SJCRH30 (cell line): ENCODE measurements around the gene PADI1. TPM values are rescaled to one million over a fixed set of nuclear protein-coding genes. Genes with fewer than 3 reads are reported as not detected.

Experiments used
- DNase-seq, 2 experiments: peaks; one replicate each; pipeline ENCODE4 v3.0.0-alpha.2; 2015 to 2020
- H3K27ac ChIP-seq: fragments of 250-450 bp; sonication (Bioruptor Pico); 2 replicates; pipeline ENCODE4 v1.5.1; 2020; ENCODE audit warnings: mild to moderate bottlenecking, moderate library complexity
- H3K27me3 ChIP-seq: fragments of 250-450 bp; sonication (Bioruptor Pico); 2 replicates; pipeline ENCODE4 v1.5.1; 2020; ENCODE audit warnings: mild to moderate bottlenecking, moderate library complexity
- H3K36me3 ChIP-seq: fragments of 250-450 bp; sonication (Bioruptor Pico); 2 replicates; pipeline ENCODE4 v1.5.1; 2020; ENCODE audit warnings: mild to moderate bottlenecking, moderate library complexity
- H3K4me1 ChIP-seq: fragments of 250-450 bp; sonication (Bioruptor Pico); 2 replicates; pipeline ENCODE4 v1.5.1; 2020; ENCODE audit warnings: mild to moderate bottlenecking, moderate library complexity
- H3K4me3 ChIP-seq: fragments of 250-450 bp; sonication (Bioruptor Pico); 2 replicates; pipeline ENCODE4 v1.5.1; 2020; ENCODE audit warnings: mild to moderate bottlenecking, moderate library complexity
- H3K9me3 ChIP-seq: fragments of 250-450 bp; sonication (Bioruptor Pico); replicated peaks from 2 replicates; pipeline ENCODE4 v1.5.1; 2020; ENCODE audit warnings: mild to moderate bottlenecking, moderate library complexity
- total RNA-seq: library from RNA; depleted of rRNA; stranded (reverse); fragments of >200 nt; shearing (Covaris generic); gene quantifications from 2 replicates; pipeline ENCODE4 v1.2.3, GENCODE V29; 2014

Gene PADI1
- total RNA-seq, 1 experiment from 2014 or later, result 0.06 TPM

DNA sequence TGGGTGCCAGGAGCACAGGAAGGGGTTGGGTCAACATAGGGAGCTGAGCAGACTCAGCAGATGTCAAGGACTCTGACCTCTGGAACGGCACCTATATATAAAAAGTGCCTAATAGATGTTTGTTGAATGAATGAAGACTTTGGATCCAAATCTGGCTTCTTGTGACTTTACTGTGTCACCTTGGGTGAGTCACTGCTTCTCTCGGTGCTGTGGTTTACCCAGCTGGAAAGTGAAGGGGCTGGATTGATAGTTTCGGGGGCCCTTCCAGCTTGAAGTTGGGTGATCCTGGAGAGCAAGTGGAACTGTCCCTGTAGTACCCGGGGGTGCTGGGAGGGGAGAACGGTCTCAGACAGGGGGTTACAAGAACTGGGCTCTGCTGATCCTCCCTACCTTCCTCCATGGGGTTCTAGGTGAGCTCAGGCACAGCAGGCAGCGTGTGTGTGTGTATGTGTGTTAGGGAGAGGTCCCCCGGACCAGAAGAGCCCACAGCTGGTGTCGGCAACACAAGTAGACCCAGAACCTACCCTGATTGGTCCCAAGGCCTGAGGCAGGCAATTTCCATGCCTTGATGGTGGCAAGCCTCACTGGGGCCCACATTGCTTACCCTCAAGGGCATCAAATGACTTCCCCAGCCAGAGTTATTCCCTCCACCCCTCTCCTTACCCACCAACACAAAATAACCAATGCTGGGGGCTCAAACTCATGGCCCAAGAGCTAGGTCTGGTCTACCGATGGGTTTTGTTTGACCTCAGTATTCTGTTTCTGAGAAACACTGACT is 5.5 kb upstream of the PADI1 start:
- Histone ChIP-seq H3K4me1 (peaks cover 15% of the 10 kb centered on the region), H3K27ac (no peak overlapping the region), H3K4me3 (no peak overlapping the region), H3K9me3 (no peaks in the 10 kb centered on the region), H3K36me3 (no peaks in the 10 kb centered on the region), H3K27me3 (peaks cover 12% of the 10 kb centered on the region; the same call in 1 of the 2 replicates)
- DNase-seq, result peak in 1 of 2 experiments; percentile 0

DNA sequence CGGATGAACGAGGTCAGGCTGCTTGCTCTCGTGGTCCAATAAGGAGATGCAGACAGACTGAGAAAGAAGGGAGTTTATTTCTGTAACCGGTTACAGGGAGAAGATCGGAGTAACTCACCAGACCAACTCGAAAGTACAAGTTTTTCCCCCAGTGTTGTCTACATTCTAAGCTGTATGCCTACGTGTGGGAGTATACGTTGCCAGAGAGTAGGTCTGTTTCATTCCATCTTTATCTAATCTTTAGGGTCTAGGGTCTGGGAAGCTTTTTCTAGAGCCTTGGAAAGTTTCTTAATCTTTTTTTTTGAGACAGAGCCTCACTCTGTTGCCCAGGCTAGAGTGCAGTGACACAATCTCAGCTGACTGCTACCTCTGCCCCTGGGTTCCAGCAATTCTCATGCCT is 4.7 kb upstream of the PADI1 start:
- Histone ChIP-seq H3K9me3 (no peaks in the 10 kb centered on the region), H3K4me3 (no peak overlapping the region), H3K27me3 (peaks cover 12% of the 10 kb centered on the region; the same call in 1 of the 2 replicates), H3K27ac (no peak overlapping the region), H3K4me1 (peaks cover 9% of the 10 kb centered on the region; the same call in 1 of the 2 replicates), H3K36me3 (no peaks in the 10 kb centered on the region)
- no peak for DNase-seq

DNA sequence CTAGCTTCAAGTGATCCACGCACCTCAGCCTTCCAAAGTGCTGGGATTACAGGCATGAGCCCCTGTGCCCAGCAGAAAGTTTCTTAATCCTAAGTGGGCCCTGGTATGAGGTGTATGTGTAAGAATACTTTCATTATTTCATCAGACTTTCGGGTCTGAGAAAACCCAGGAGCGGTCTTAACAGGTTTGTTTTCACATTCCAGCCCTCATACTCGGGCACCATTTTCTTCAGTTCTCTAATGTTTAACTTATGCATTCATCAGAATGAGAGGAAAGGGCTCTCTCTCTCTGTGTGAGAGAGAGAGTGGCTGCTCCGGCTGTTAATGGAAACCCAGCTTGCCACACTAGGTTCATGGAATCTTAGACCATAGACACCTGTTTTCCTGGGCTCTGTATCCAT is 4.2 kb upstream of the PADI1 start:
- DNase-seq, result no peak
- H3K4me3 ChIP-seq, result no peak overlapping the region
- H3K9me3 ChIP-seq, result no peaks in the 10 kb centered on the region
- no peak overlapping the region for H3K27ac ChIP-seq
- H3K4me1 ChIP-seq, result peaks cover 9% of the 10 kb centered on the region; the same call in 1 of the 2 replicates
- peaks cover 12% of the 10 kb centered on the region; the same call in 1 of the 2 replicates for H3K27me3 ChIP-seq
- H3K36me3 ChIP-seq, result no peaks in the 10 kb centered on the region

DNA sequence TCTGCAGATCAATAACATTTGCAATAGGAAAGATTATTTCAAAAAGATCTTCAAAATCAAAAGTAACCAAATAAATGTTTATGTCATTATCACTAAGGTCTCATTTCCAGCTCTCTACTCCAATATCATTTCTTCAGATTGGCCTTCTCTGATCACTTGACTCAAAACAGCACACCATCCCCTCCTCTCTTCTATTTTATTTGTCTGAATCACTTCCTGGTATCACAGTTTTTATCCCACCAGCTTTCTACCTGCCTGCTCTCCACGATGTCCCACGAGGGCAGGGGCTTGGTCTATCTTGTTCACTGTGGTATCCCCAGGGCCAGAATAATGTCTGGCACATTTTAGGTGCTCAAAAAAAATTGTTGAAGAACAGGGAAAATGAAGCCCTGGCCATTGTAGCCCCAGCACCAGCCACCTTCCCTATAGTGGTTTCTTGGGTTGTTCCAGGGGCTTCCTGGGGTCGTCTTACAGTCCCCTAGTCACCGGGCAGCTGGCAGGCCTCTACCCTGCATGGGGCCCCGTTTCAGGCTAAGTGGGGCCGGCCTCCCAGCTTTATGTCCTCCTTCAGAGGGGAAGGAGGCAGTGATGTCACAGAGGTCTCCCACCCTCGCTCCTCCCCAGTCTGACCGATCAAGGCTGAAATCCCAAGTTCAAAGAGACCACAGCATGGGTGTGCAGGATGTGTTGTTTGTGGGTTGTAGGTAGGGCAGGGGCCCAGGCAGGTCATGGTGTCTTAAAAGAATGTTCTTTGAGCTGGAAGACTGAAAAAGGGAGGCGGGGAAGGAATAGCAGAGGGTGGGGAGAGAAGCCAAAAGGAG is 3.5 kb upstream of the PADI1 start:
- Histone ChIP-seq H3K27ac (no peak overlapping the region), H3K9me3 (no peaks in the 10 kb centered on the region), H3K4me3 (no peak overlapping the region), H3K36me3 (no peaks in the 10 kb centered on the region), H3K27me3 (peaks cover 12% of the 10 kb centered on the region; the same call in 1 of the 2 replicates), H3K4me1 (peaks cover 9% of the 10 kb centered on the region; the same call in 1 of the 2 replicates)
- no peak for DNase-seq

DNA sequence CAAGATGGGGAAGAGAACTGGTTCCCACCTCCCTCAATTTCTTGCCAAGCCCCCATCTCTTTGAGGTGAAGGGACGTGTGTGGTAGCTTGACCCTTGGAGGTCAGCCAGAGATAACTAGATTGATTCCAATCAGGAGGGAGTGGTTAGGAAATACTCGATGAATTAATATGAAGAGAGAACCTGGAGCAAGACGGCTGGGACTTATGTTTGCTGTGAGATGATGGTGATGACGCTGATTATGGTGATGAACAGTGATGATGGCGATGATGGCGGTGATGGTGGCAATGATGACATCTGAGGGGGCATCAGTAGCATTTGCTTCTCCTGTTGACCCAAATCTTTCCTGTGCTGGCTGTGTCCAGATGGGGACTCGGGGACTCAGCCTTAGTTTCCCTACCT is 724 bp downstream of the PADI1 start:
- H3K9me3 ChIP-seq, result no peaks in the 10 kb centered on the region
- DNase-seq, result no peak
- no peaks in the 10 kb centered on the region for H3K27me3 ChIP-seq
- no peak overlapping the region for H3K4me3 ChIP-seq
- no peak overlapping the region for H3K27ac ChIP-seq
- H3K4me1 ChIP-seq, result peaks cover 36% of the 10 kb centered on the region
- H3K36me3 ChIP-seq, result no peaks in the 10 kb centered on the region

DNA sequence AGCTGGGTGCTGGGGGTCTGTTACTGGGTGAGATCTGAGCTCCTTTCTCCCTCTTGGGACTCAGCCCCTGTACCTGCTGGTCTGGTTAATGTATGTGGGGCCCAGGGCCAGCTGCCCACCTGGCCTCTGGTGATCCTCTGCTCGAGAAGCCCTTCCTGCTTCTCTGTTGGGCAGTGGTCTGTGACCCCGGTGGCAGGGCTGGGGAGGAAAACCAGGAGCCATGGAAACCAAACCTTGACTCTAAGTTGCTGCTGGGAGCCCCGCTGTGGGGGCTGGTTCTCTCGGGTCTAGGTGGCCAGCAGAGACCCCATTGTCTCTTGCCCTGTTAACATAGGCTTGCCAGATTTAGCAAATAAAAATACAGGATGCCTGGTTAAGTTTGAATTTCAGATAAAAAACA is 1.3 kb downstream of the PADI1 start:
- H3K27me3 ChIP-seq, result no peaks in the 10 kb centered on the region
- no peaks in the 10 kb centered on the region for H3K9me3 ChIP-seq
- DNase-seq, result no peak
- H3K4me1 ChIP-seq, result peaks cover 35% of the 10 kb centered on the region
- H3K27ac ChIP-seq, result no peak overlapping the region
- H3K4me3 ChIP-seq, result no peak overlapping the region
- no peaks in the 10 kb centered on the region for H3K36me3 ChIP-seq

DNA sequence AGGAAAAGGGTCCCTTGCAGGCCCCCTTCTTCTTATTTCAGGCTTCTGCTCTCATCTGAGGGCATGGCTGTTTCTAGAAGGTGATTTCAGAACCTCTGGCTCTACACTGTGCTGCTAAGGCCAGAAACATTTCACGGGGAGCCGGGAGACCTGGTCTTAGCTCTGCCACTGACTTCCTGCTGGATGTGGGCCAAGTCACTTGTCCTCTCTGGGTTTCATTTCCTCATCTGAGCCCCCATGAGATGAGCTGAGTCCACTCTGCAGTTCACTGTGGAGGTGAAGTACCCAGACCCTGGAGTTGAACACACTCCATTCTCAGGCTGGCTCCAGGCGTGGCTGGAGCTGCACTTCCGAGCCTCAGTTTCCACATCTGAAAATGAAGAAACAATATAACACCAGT is 2.1 kb downstream of the PADI1 start:
- Histone ChIP-seq H3K36me3 (no peaks in the 10 kb centered on the region), H3K9me3 (no peaks in the 10 kb centered on the region), H3K27me3 (no peaks in the 10 kb centered on the region), H3K4me1 (peaks cover 36% of the 10 kb centered on the region), H3K4me3 (no peak overlapping the region), H3K27ac (no peak overlapping the region)
- DNase-seq, result peak; percentile 36 to 61

DNA sequence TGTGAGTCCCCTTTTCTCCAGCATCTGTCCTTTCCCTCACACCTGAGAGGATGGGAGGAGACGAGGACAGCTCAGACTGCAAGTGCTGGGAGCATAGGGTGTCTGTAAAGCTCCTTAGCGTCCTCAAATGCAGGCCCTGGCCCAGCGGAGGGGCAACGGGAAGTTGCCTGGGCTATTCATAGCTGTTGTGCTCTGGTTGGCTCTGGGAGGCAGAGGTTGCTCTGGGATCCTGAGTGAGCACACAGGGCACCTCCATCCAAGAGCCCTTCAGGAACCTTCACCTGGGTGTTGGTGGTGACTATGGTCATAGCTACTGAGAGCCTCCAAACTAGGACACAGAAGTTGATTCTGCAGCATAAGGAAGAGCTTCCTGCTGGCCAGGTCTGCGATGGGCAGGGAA is 2.6 kb downstream of the PADI1 start:
- H3K27ac ChIP-seq, result no peak overlapping the region
- no peaks in the 10 kb centered on the region for H3K9me3 ChIP-seq
- DNase-seq, result no peak
- no peak overlapping the region for H3K4me3 ChIP-seq
- peaks cover 40% of the 10 kb centered on the region for H3K4me1 ChIP-seq
- no peaks in the 10 kb centered on the region for H3K27me3 ChIP-seq
- no peaks in the 10 kb centered on the region for H3K36me3 ChIP-seq

DNA sequence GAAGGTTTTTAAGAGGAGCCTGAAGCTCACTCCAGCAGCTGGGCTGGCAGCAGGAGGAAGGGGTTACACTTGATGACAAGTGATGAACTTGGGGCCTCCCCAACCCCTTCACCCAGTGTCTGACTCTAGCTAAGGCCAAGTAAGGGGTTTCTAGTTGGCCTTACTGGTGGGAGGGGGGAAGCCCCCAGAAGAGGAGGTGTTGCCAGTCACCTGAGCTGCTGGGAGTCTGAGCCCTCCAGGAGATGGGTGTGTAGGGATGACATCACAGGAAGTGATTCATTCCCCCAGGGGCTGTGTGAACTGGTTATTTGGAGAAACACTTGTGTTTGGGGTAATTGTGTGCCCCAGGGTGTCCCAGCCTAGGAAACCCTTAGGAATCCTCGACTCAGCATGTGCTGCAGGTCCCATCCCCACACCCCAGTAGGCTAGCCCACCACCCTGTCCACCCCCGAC is 3.1 kb downstream of the PADI1 start:
- H3K4me1 ChIP-seq, result peaks cover 42% of the 10 kb centered on the region
- H3K27ac ChIP-seq, result no peak overlapping the region
- no peaks in the 10 kb centered on the region for H3K27me3 ChIP-seq
- peak; percentile 80 to 81 for DNase-seq
- H3K9me3 ChIP-seq, result no peaks in the 10 kb centered on the region
- no peaks in the 10 kb centered on the region for H3K36me3 ChIP-seq
- H3K4me3 ChIP-seq, result no peak overlapping the region

DNA sequence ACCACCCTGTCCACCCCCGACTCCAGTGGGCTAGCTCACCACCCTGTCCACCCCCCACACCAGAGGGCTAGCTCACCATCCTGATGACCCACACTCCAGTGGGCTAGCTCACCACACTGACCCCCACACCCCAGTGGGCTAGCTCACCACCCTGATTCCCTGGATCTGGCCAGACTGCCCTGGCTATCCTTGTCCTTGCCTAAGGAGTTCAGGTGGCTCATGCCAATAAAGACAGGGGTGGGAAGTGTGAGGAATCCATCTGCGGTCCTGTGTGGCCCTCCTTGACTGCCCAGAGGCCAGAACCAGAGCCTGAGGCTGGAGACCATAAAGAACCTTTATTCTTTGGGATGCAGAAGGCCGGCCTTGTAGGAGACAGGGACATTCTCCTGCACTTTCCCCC is 3.6 kb downstream of the PADI1 start:
- Histone ChIP-seq H3K36me3 (no peaks in the 10 kb centered on the region), H3K4me3 (no peak overlapping the region), H3K27me3 (no peaks in the 10 kb centered on the region), H3K4me1 (peaks cover 46% of the 10 kb centered on the region), H3K27ac (no peak overlapping the region), H3K9me3 (no peaks in the 10 kb centered on the region)
- no peak for DNase-seq

DNA sequence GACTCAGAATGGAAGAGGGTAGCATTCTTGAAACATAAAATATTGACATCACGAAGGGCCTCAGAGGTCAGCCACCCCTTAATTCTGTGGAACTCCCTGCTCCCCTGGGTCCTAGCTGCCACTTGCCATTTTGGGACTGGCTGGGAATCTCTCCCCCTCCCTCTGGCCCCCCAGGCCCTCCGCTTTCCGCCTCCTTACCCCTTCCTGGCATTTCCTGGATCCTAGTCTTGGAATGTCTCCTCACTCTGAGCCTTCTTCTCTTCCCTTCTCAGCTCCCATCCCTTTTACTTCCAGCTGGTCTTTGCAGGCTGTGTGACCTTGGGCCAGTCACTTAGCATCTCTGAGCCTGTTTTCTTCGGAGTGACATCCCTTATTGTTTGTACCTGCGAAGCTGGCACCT is 4.5 kb downstream of the PADI1 start:
- Histone ChIP-seq H3K9me3 (no peaks in the 10 kb centered on the region), H3K4me3 (no peak overlapping the region), H3K36me3 (no peaks in the 10 kb centered on the region), H3K27me3 (no peaks in the 10 kb centered on the region), H3K4me1 (peaks cover 48% of the 10 kb centered on the region), H3K27ac (no peak overlapping the region)
- DNase-seq, result no peak

DNA sequence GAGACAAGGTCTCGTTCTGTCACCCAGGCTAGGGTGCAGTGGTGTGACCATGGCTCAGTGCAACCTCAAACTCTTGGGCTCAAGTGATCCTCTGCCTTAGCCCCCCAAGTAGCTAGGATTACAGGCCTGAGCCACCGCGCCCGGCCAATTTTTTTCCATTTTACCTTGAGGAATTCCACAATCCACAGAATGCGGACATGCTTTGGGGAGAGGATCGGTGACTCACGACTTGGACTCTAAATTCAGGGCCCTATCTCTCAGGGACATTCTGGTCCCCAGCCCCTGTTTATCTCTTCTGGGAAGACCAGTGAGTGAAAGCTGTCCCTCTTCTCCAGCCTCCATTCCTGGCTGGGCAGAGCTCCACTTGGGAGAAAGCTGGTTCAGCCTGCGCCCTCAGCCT is 5.2 kb downstream of the PADI1 start:
- peaks cover 48% of the 10 kb centered on the region for H3K4me1 ChIP-seq

DNA sequence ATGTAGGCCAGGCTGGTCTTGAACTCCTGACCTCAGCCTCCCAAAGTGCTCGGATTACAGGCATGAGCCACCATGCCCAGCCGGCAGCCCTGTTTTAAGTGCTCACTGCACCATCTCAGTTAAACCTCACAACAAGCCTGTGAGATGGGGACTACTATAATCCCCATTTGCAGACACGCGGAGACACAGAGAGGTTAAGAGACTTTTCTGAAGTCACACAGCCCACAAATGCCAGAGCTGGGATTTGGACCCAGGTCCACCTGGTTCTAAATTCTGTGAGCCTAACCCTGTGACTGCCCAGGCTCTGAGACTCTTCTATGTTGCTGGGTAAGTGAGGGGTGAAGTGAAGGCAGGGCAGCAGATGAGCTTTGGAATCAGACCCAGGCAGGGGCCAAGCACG is 6.4 kb downstream of the PADI1 start:
- H3K4me1 ChIP-seq, result peaks cover 48% of the 10 kb centered on the region
- DNase-seq, result no peak
- H3K36me3 ChIP-seq, result no peaks in the 10 kb centered on the region
- no peaks in the 10 kb centered on the region for H3K27me3 ChIP-seq
- no peaks in the 10 kb centered on the region for H3K9me3 ChIP-seq
- H3K27ac ChIP-seq, result no peak overlapping the region
- H3K4me3 ChIP-seq, result no peak overlapping the region

More for the DNA sequence above, 5.2 kb downstream of the PADI1 start:
- no peaks in the 10 kb centered on the region for H3K27me3 ChIP-seq
- no peak overlapping the region for H3K27ac ChIP-seq
- no peaks in the 10 kb centered on the region for H3K9me3 ChIP-seq
- DNase-seq, result no peak
- H3K4me3 ChIP-seq, result no peak overlapping the region
- no peaks in the 10 kb centered on the region for H3K36me3 ChIP-seq

DNA sequence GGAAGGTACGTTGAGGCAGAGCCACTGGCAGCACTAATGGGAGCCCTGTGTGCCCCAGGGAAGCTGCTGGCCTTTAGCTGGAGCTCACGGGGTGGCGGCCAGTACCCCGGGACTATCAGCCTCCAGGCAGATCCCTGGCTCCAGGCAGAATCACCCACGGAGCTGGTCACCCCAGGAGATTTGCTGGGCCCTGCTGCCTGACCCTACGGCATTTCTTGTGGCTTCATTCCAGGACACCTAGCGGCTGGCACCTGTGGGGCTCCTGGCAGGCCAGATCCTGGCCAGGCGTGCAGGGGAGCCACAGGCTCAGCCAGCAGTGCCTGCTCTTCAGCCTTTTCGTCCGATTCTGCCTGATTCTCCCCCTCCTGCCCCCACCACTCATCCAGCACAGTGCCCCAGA is 7.1 kb downstream of the PADI1 start:
- peaks cover 46% of the 10 kb centered on the region for H3K4me1 ChIP-seq
- H3K4me3 ChIP-seq, result no peak overlapping the region
- H3K27me3 ChIP-seq, result no peaks in the 10 kb centered on the region
- DNase-seq, result no peak
- no peaks in the 10 kb centered on the region for H3K9me3 ChIP-seq
- no peaks in the 10 kb centered on the region for H3K36me3 ChIP-seq
- H3K27ac ChIP-seq, result no peak overlapping the region

DNA sequence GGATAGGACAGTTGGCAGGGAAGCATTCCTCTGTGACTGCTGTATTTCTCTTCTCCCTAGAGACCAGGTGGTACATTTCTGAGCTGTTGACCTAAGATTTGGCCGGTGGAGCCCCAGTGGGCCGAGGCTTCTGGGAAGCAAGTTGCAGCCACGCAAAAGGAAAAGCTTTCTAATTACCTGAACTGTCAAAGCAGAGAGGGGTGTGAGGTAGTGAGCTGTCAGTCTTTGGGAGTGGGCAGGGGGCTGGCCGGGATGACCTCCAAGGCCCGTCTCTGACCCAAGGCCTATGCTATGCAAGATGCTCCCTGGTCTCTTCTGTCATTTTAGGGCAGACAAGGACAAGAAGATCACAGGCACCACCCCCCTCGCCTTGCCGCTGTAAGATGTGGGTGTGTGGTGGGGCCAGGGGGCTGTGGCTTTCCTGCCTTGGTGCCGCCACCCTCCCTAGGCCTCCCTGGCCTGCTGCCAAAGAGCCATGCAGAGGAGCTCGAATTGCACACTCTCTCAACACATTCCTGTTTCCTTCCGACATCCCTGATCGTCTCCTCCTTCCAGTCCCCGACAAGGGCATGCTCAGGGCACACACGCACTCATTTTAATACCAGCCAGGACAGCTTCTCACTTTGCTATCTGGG is 7.7 kb downstream of the PADI1 start:
- H3K27ac ChIP-seq, result no peak overlapping the region; the same call in 1 of the 2 replicates
- peaks cover 40% of the 10 kb centered on the region for H3K4me1 ChIP-seq
- H3K4me3 ChIP-seq, result peak overlapping the region; percentile 24

More for the DNA sequence above, 7.7 kb downstream of the PADI1 start:
- no peaks in the 10 kb centered on the region for H3K27me3 ChIP-seq
- no peaks in the 10 kb centered on the region for H3K36me3 ChIP-seq
- 0 out of 2 replicates have a peak, but pooled peaks cover 4% of the 10 kb centered on the region for H3K9me3 ChIP-seq
- DNase-seq, result peak; percentile 95
